Activated CD8-positive, alpha-beta memory T cell treated with anti-CD3 and anti-CD28 coated beads for 1 hour (primary cell): ENCODE measurements around the gene SSR4.
"Not testable (repeated sequence)": the region's sequence is repeated elsewhere in the genome, so short reads cannot be mapped to it uniquely, and the experiment has no call there.

Source experiments
- DNase-seq, 2 donors: peaks; one replicate each; pipeline ENCODE4 v3.0.0-alpha.2; 2020; ENCODE audit warnings: low read depth in 1 of 2; ENCODE audit errors: extremely low read depth in 1 of 2

Gene SSR4

GRCh38 chrX:153794018-153794896 lies at the start of gene SSR4, which contains the start of gene IDH3G:
TSS of gene SSR4 (plus strand) at chrX:153794668. CDS start at chrX:153794688, 20 bp downstream.
TSS of gene IDH3G (minus strand) at chrX:153794375. CDS start at chrX:153794326, 49 bp downstream.
- DNase-seq = peak; percentile 79 to 83

GRCh38 chrX:153745067-153745433 lies 49.4 kb upstream of the SSR4 start:
- not testable (repeated sequence) for DNase-seq

GRCh38 chrX:153746359-153746758 lies 48.1 kb upstream of the SSR4 start:
- no peak for DNase-seq

GRCh38 chrX:153746991-153747390 lies 47.5 kb upstream of the SSR4 start:
- DNase-seq = not testable (repeated sequence)

- DNase-seq = not testable (repeated sequence)
These were observed 45.5 kb upstream of the SSR4 start for GRCh38 chrX:153749017-153749416.

GRCh38 chrX:153750127-153750774 lies 44.2 kb upstream of the SSR4 start:
- no peak for DNase-seq

GRCh38 chrX:153755136-153755535 lies 39.3 kb upstream of the SSR4 start:
- DNase-seq = no peak

- no peak for DNase-seq
These were observed 32.6 kb upstream of the SSR4 start for GRCh38 chrX:153761863-153762262.

- no peak for DNase-seq
These were observed 31.8 kb upstream of the SSR4 start for GRCh38 chrX:153762626-153763173.

GRCh38 chrX:153763298-153763932 lies 31.1 kb upstream of the SSR4 start:
- DNase-seq = no peak

GRCh38 chrX:153763989-153764755 lies 30.3 kb upstream of the SSR4 start, which contains the start of gene PLXNB3:
TSS of gene PLXNB3 (plus strand) at chrX:153764249. CDS start at chrX:153765536, 1,287 bp downstream.
- DNase-seq = peak; percentile 34 to 55

GRCh38 chrX:153764786-153765137 lies 29.7 kb upstream of the SSR4 start:
- no peak for DNase-seq

GRCh38 chrX:153765138-153766079 lies 29.1 kb upstream of the SSR4 start:
- DNase-seq = no peak

- DNase-seq = peak in 1 of 2 donors; percentile 8
These were observed 28.2 kb upstream of the SSR4 start for GRCh38 chrX:153766098-153766817.

GRCh38 chrX:153766871-153767673 lies 27.4 kb upstream of the SSR4 start:
- no peak for DNase-seq

- no peak for DNase-seq
These were observed 26.8 kb upstream of the SSR4 start for GRCh38 chrX:153767674-153768055.

GRCh38 chrX:153768311-153769157 lies 25.9 kb upstream of the SSR4 start:
- DNase-seq = no peak
